EH (cell line): ENCODE data around the gene HSD11B1L.
"Not testable (repeated sequence)": the region's sequence is repeated elsewhere in the genome, so short reads cannot be mapped to it uniquely, and the experiment has no call there.

ENCODE experiments used
- DNase-seq: peaks from one replicate; pipeline ENCODE4 v3.0.0-alpha.2; 2015; ENCODE audit warnings: low read depth

HSD11B1L gene

GRCh38 chr19:5687360-5688198 is 6.8 kb downstream of the HSD11B1L start:
- no peak for DNase-seq

GRCh38 chr19:5688262-5688881 is 7.5 kb downstream of the HSD11B1L start:
- not testable (repeated sequence) for DNase-seq

- peak; percentile 96 for DNase-seq
Measured at GRCh38 chr19:5690125-5690954, 9.5 kb downstream of the HSD11B1L start, which contains the start of gene RPL36. Gene RPL36, plus strand, starts transcription at chr19:5690295. Its CDS starts 213 bp downstream, at chr19:5690508.

GRCh38 chr19:5690955-5691821 is 10.4 kb downstream of the HSD11B1L start:
- peak; percentile 62 for DNase-seq

GRCh38 chr19:5691822-5692722 is 11.2 kb downstream of the HSD11B1L start:
- peak; percentile 27 for DNase-seq

GRCh38 chr19:5692723-5693194 is 11.9 kb downstream of the HSD11B1L start:
- no peak for DNase-seq

- DNase-seq: no peak
Measured at GRCh38 chr19:5693195-5694166, 12.7 kb downstream of the HSD11B1L start.

- DNase-seq: no peak
Measured at GRCh38 chr19:5694167-5694955, 13.5 kb downstream of the HSD11B1L start.

GRCh38 chr19:5694956-5695648 is 14.3 kb downstream of the HSD11B1L start:
- DNase-seq: no peak

GRCh38 chr19:5695649-5696195 is 14.9 kb downstream of the HSD11B1L start:
- DNase-seq: no peak

- DNase-seq: no peak
Measured at GRCh38 chr19:5696196-5697021, 15.6 kb downstream of the HSD11B1L start.

GRCh38 chr19:5697022-5697889 is 16.4 kb downstream of the HSD11B1L start:
- DNase-seq: no peak

- no peak for DNase-seq
Measured at GRCh38 chr19:5697890-5698634, 17.2 kb downstream of the HSD11B1L start.

- DNase-seq: no peak
Measured at GRCh38 chr19:5698635-5699422, 18.0 kb downstream of the HSD11B1L start.
